Peyer's patch (tissue), 4 donors: ENCODE measurements around the gene ZFPM1.

Source experiments
- POLR2A ChIP-seq, 2 donors: fragments of 450-650 bp; IDR thresholded peaks; one replicate each; pipeline ENCODE4 v1.5.1; 2017; ENCODE audit warnings: antibody characterized with exemption in 2 of 2, mild to moderate bottlenecking in 2 of 2, moderate library complexity in 2 of 2
- TF ChIP-seq, protein P1 (sequence below), 6 experiments: fragments of 450-650 bp in 4 of 6; fragments of 200-600 bp in 2 of 6; sonication (generic) in 1 of 6; IDR thresholded peaks; one replicate each; pipeline ENCODE4 v1.5.1; 2017 to 2019; ENCODE audit warnings: antibody characterized with exemption in 6 of 6, mild to moderate bottlenecking in 3 of 6, moderate library complexity in 1 of 6

DNA sequence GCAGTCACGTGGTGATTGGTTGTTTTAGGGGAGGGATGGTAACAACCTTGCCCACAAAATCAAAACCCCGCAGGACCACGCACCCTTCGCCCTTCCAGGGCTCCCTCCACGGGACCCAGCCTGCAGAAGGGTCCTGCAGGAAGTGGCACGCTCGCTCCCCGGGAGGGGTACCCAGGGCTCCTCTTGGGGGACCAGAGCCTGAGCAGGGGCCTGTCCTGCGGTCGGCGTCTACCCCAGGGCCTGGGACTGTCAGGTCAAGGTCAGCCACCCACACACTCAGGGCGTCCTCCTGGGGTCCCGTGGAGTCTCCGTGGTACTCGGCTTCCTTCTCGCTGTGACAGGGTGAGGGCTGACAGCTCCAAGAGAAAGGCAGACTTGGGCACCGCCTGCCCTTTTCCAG lies 36.4 kb upstream of the ZFPM1 start:
- TF ChIP-seq POLR2A (IDR thresholded peaks at IDR 0.05), result no peak
- TF ChIP-seq, protein P1, sequence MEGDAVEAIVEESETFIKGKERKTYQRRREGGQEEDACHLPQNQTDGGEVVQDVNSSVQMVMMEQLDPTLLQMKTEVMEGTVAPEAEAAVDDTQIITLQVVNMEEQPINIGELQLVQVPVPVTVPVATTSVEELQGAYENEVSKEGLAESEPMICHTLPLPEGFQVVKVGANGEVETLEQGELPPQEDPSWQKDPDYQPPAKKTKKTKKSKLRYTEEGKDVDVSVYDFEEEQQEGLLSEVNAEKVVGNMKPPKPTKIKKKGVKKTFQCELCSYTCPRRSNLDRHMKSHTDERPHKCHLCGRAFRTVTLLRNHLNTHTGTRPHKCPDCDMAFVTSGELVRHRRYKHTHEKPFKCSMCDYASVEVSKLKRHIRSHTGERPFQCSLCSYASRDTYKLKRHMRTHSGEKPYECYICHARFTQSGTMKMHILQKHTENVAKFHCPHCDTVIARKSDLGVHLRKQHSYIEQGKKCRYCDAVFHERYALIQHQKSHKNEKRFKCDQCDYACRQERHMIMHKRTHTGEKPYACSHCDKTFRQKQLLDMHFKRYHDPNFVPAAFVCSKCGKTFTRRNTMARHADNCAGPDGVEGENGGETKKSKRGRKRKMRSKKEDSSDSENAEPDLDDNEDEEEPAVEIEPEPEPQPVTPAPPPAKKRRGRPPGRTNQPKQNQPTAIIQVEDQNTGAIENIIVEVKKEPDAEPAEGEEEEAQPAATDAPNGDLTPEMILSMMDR (IDR thresholded peaks at IDR 0.05), result no peak
